Upper lobe of left lung (tissue), 4 donors: ENCODE measurements around the gene PCDHGA2.
"Not testable (repeated sequence)": the region's sequence is repeated elsewhere in the genome, so short reads cannot be mapped to it uniquely, and the experiment has no call there.

Experiments
- POLR2A ChIP-seq, 4 donors: fragments of 450-650 bp; IDR thresholded peaks; one replicate each; pipeline ENCODE4 v1.5.1; 2016 to 2017; ENCODE audit warnings: antibody characterized with exemption in 4 of 4, mild to moderate bottlenecking in 2 of 4
- TF ChIP-seq, protein P1 (sequence below), 6 experiments: fragments of 450-650 bp in 4 of 6; fragments of 200-600 bp in 2 of 6; sonication (generic) in 2 of 6; IDR thresholded peaks; one replicate each; pipeline ENCODE4 v1.5.1; 2016 to 2019; ENCODE audit warnings: antibody characterized with exemption in 6 of 6

DNA sequence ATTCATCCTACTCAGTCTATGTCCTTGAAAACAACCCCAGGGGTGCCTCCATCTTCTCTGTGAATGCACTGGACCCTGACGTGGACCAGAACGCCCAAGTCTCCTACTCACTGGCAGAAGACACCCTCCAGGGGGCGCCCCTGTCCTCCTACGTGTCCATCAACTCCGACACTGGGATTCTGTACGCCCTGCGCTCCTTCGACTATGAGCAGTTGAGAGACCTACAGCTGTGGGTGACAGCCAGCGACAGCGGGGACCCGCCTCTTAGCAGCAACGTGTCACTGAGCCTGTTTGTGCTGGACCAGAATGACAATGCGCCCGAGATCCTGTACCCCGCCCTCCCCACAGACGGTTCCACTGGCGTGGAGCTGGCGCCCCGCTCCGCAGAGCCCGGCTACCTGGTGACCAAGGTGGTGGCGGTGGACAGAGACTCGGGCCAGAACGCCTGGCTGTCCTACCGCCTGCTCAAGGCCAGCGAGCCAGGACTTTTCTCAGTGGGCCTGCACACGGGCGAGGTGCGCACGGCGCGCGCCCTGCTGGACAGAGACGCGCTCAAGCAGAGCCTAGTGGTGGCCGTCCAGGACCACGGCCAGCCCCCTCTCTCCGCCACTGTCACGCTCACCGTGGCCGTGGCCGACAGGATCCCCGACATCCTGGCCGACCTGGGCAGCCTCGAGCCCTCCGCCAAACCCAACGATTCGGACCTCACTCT lies 37.0 kb downstream of the PCDHGA2 start:
- TF ChIP-seq, protein P1, sequence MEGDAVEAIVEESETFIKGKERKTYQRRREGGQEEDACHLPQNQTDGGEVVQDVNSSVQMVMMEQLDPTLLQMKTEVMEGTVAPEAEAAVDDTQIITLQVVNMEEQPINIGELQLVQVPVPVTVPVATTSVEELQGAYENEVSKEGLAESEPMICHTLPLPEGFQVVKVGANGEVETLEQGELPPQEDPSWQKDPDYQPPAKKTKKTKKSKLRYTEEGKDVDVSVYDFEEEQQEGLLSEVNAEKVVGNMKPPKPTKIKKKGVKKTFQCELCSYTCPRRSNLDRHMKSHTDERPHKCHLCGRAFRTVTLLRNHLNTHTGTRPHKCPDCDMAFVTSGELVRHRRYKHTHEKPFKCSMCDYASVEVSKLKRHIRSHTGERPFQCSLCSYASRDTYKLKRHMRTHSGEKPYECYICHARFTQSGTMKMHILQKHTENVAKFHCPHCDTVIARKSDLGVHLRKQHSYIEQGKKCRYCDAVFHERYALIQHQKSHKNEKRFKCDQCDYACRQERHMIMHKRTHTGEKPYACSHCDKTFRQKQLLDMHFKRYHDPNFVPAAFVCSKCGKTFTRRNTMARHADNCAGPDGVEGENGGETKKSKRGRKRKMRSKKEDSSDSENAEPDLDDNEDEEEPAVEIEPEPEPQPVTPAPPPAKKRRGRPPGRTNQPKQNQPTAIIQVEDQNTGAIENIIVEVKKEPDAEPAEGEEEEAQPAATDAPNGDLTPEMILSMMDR (IDR thresholded peaks at IDR 0.05): not testable (repeated sequence)
- not testable (repeated sequence) for TF ChIP-seq POLR2A (IDR thresholded peaks at IDR 0.05)
